Measurements from ENCODE around the gene NINJ1.

- TF ChIP-seq CTCF (IDR thresholded peaks at IDR 0.05) (no peak), CBFB (CRISPR knock-in tag; IDR thresholded peaks at IDR 0.05; ENCODE audit: low read depth) (no peak)
Observed at GRCh38 chr9:93139365-93140182, 5.5 kb upstream of the NINJ1 start.
